ENCODE data around the gene CCR6. TPM values are rescaled to one million over a fixed set of nuclear protein-coding genes. Genes with fewer than 3 reads are reported as not detected.

Gene CCR6
- total and polyA plus RNA-seq, 2 of the 13 experiments (the other 11 are each of a cell fraction or from before 2014, with no cell fraction given) = 4.5 to 8.7 TPM

- Histone ChIP-seq H3K36me3 (replicated peaks in 1 of 2; ENCODE audit: control insufficient read depth in 1 of 2, insufficient read depth in 2 of 2, low read length in 2 of 2) (no peaks in the 10 kb centered on the region), H3K4me1 (ENCODE audit: insufficient read depth, low read length) (peaks cover 11% of the 10 kb centered on the region), H3K27me3 (ENCODE audit: control insufficient read depth in 1 of 2, insufficient read depth in 2 of 2, low read length in 2 of 2) (peaks cover 2 to 43% of the 10 kb centered on the region in 2 experiments; a peak in 4 of 5 replicates), H3K9me3 (ENCODE audit: low read length) (no peaks in the 10 kb centered on the region), H4K20me1 (ENCODE audit: insufficient read depth, low read length) (no peaks in the 10 kb centered on the region), H3K79me2 (ENCODE audit: insufficient read depth, low read length) (no peaks in the 10 kb centered on the region), H3K9ac (ENCODE audit: insufficient read depth, low read depth, low read length) (no peak overlapping the region), H3K4me2 (ENCODE audit: low read depth, low read length) (no peak overlapping the region), H3K27ac (ENCODE audit: extremely low read length, insufficient read depth, low read length) (no peak overlapping the region), H3K4me3 (replicated peaks in 1 of 3; ENCODE audit: insufficient read depth in 1 of 3, low read depth in 2 of 3, low read length in 3 of 3) (no peak overlapping the region), H2AFZ (ENCODE audit: low read length) (no peak overlapping the region)
- intact Hi-C loops (cut with micrococcal nuclease; ENCODE audit: unreplicated experiment) (no loop called here), in situ Hi-C loops (cut with HindIII; ENCODE audit: extremely low pct_ligation_motif_present, low pct_unique_long_range_greater_than_20kb) (no loop called here)
- no peak for ATAC-seq
- TF ChIP-seq NR2F2 (IDR thresholded peaks at IDR 0.05; ENCODE audit: borderline replicate concordance, low read depth) = no peak
- peak; percentile 70 to 85; a peak in 3 of 4 replicates for TF ChIP-seq MAFK (conservative IDR thresholded peaks at IDR 0.05 in 1 of 2, IDR thresholded peaks at IDR 0.05 in 1 of 2; ENCODE audit: low read length in 2 of 2)
- TF ChIP-seq MAFF (IDR thresholded peaks at IDR 0.05; ENCODE audit: low read depth, low read length) = peak; percentile 78
- DNase-seq (ENCODE audit: low spot score) = no peak
- 30% methylated on average over 5 of the region's 5 CpGs for WGBS (ENCODE audit: low lambda C conversion rate)
- FAIRE-seq = no peak
- CTCF ChIA-PET (ENCODE audit: low intra/inter-chr PET ratio, low total read pairs) = no interaction called here
- BruUV-seq (replicated peaks) = no TSS peak
- POLR2A ChIA-PET = no interaction called here
Observed at GRCh38 chr6:167108278-167108677, 14.6 kb upstream of the CCR6 start.

- BruUV-seq (replicated peaks) = no TSS peak
- FAIRE-seq = no peak
- no peak for ATAC-seq
- WGBS (ENCODE audit: low lambda C conversion rate) = 60% methylated on average over 6 of the region's 6 CpGs
- no peaks in the 10 kb centered on the region for H4K20me1 ChIP-seq (ENCODE audit: insufficient read depth, low read length)
- no peaks in the 10 kb centered on the region for H3K36me3 ChIP-seq (replicated peaks in 1 of 2; ENCODE audit: control insufficient read depth in 1 of 2, insufficient read depth in 2 of 2, low read length in 2 of 2)
- in situ Hi-C loops (cut with HindIII; ENCODE audit: extremely low pct_ligation_motif_present, low pct_unique_long_range_greater_than_20kb) = no loop called here
- H3K9me3 ChIP-seq (ENCODE audit: low read length) = no peaks in the 10 kb centered on the region
- no peak overlapping the region for H3K9ac ChIP-seq (ENCODE audit: insufficient read depth, low read depth, low read length)
- no peak for TF ChIP-seq TCF7L2 (IDR thresholded peaks at IDR 0.05; ENCODE audit: low read depth, low read length)
- TF ChIP-seq ZNF7 (CRISPR knock-in tag; IDR thresholded peaks at IDR 0.05) = no peak
- TF ChIP-seq MLX (CRISPR knock-in tag; IDR thresholded peaks at IDR 0.05) = no peak
- no peak for TF ChIP-seq ZNF350 (CRISPR knock-in tag; IDR thresholded peaks at IDR 0.05; ENCODE audit: borderline replicate concordance, low read depth)
- no peak for TF ChIP-seq MXD3 (CRISPR knock-in tag; IDR thresholded peaks at IDR 0.05)
- TF ChIP-seq HMG20B (CRISPR knock-in tag; conservative IDR thresholded peaks at IDR 0.05) = no peak
- no peak for TF ChIP-seq TBX3 (IDR thresholded peaks at IDR 0.05; ENCODE audit: borderline replicate concordance)
- TF ChIP-seq CBFB (CRISPR knock-in tag; IDR thresholded peaks at IDR 0.05) = no peak
- no peak for TF ChIP-seq NR3C1 (CRISPR knock-in tag; IDR thresholded peaks at IDR 0.05)
- TF ChIP-seq BCL6 (CRISPR knock-in tag; IDR thresholded peaks at IDR 0.05) = no peak
- no peak for TF ChIP-seq JUND (CRISPR knock-in tag; IDR thresholded peaks at IDR 0.05)
- no peak for TF ChIP-seq ZMYM3 (CRISPR knock-in tag; IDR thresholded peaks at IDR 0.05)
- TF ChIP-seq LCORL (IDR thresholded peaks at IDR 0.05) = no peak
- TF ChIP-seq LCORL (CRISPR knock-in tag; IDR thresholded peaks at IDR 0.05) = no peak
- TF ChIP-seq RBFOX2 (IDR thresholded peaks at IDR 0.05; ENCODE audit: low read depth, low read length) = no peak
- no peaks in the 10 kb centered on the region for H3K4me1 ChIP-seq (ENCODE audit: insufficient read depth, low read length)
- no peak overlapping the region for H3K27ac ChIP-seq (ENCODE audit: extremely low read length, insufficient read depth, low read length)
- H3K4me3 ChIP-seq (replicated peaks in 1 of 3; ENCODE audit: insufficient read depth in 1 of 3, low read depth in 2 of 3, low read length in 3 of 3) = no peak overlapping the region
- intact Hi-C loops (cut with micrococcal nuclease; ENCODE audit: unreplicated experiment) = no loop called here
- DNase-seq (ENCODE audit: low spot score) = no peak
- no peak overlapping the region for H2AFZ ChIP-seq (ENCODE audit: low read length)
- H3K27me3 ChIP-seq (ENCODE audit: control insufficient read depth in 1 of 2, insufficient read depth in 2 of 2, low read length in 2 of 2) = peaks cover 4 to 56% of the 10 kb centered on the region in 2 experiments; a peak in 4 of 5 replicates
- no peaks in the 10 kb centered on the region for H3K79me2 ChIP-seq (ENCODE audit: insufficient read depth, low read length)
- H3K4me2 ChIP-seq (ENCODE audit: low read depth, low read length) = no peak overlapping the region
- POLR2A ChIA-PET = no interaction called here
- CTCF ChIA-PET (ENCODE audit: low intra/inter-chr PET ratio, low total read pairs) = no interaction called here
Observed at GRCh38 chr6:167109651-167110050, 13.2 kb upstream of the CCR6 start.

Data from HepG2 (cell line).